NCI-H1092 treated with DMSO at 0.1 percent for 48 hours (cell line): Measurements from ENCODE around the gene PCGF3.
"Not testable (repeated sequence)": the region's sequence is repeated elsewhere in the genome, so short reads cannot be mapped to it uniquely, and the experiment has no call there.

Experiments
- DNase-seq: peaks from one replicate; lab custom pipeline; 2025; lab: John Stamatoyannopoulos, UW

PCGF3 gene

DNA sequence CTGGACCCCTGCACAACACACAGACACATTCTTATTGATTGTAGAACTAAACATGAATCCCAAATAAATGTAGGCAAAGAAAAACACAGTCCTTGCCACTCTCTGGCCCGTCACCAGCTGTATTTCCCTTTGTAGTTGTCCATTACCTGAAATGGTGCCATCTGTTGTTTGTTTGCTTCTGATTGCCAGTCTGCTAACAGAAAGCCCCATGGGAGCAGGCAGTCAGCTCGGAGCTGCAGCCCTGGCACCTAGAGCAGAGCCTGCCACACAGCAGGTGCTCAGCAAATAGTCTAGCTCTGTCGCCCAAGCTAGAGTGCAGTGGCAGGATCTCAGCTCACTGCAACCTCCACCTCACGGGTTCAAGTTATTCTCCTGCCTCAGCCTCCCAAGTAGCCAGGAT, 91.4 kb downstream of the PCGF3 start:
- peak; percentile 90 for DNase-seq

DNA sequence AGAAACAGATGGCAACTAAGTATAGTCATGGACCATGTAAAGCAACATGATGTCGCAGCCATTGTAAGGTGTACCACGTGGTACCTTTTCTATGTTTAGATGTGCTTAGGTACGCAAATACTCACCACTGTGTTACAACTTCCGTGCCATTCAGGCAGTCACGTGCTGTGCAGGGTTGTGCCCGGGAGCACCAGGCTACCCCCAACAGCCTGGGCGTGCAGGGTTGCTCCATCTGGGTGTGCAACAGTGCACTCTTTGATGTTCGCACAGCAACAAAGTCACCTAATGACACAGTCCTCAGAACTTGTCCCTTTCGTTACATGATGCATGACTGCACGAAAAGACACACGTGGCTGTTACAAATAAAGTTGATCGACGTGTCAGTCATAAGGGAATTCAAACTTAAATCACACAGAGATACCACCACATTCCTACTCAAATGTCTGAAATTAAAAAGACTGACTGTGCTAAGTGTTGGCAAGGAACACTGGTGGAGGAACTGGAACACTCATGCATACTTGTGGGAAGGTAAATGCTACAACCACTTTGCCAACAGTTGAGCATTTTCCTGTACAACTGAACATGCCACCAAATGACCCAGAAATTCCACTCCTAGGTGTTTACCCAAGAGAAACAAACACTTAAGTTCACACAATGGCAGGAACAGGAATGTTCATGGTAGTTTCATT, 95.9 kb downstream of the PCGF3 start:
- DNase-seq = no peak

DNA sequence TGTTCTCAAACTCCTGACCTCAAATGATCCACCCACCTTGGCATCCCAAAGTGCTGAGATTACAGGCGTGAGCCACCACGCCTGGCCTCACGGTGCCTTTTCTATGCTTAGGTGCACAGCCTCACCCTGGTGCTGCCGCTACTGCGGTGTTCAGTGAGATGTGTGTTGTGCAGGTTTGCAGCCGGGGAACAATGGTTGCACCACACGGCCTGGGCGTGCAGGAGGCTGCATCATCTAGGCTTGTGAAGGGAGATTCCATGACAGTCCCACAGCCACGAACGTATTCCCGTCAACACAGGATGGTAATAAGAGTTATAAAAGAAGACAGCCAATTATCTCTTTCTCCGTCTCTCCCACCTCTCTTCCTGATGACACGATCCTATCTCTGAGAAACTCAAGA, 98.3 kb downstream of the PCGF3 start:
- no peak for DNase-seq

DNA sequence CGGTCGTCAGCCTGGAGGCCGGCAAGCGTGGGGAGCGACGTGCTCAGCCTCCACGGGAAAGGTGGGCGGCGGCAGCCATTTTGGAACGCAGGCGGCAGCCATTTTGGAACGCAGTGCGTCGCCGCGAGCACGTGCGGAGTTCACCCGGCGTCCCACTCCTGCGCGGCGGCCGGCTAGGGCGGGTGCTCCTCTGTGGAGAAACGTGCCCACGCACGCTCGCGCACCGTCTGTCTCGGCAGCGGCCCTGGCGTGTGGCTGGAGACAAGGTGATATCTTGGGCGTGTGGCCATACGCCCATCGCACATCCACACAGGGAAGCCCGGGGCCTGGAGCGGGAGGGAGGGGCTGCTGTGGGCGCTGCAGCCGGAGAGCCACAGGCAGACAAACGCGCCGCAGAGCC, 99.2 kb downstream of the PCGF3 start:
- DNase-seq = no peak

DNA sequence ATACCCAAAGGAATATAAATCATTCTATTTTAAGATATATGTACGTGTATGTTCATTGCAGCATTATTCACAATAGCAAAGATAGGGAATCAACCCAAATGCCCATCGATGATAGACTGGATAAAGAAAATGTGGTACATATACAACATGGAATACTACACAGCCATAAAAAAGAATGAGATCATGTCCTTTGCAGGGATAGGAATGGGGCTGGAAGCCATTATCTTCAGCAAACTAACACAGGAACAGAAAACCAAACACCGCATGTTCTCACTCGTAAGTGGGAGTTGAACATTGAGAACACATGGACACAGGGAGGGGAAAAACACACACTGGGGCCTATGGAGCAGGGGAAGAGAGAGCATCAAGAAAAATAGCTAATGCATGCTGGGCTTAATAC, 101.3 kb downstream of the PCGF3 start:
- not testable (repeated sequence) for DNase-seq

DNA sequence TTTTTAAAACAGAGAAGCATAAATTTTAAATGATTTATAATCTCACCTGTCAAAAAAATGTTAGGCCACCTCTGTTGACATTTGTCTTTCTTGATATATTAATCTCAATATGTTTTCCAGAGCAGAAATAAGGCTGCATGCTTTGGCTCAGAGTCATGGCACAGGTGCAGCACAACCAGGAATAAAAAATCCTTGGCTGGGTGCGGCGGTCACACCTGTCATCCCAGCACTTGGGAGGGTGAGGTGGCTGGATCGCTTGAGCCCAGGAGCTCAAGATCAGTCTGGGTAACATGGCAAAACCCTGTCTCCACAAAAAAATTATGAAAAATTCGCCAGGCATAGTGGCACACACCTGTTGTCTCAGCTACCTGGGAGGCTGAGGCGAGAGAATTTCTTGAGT, 102.2 kb downstream of the PCGF3 start:
- DNase-seq = no peak

DNA sequence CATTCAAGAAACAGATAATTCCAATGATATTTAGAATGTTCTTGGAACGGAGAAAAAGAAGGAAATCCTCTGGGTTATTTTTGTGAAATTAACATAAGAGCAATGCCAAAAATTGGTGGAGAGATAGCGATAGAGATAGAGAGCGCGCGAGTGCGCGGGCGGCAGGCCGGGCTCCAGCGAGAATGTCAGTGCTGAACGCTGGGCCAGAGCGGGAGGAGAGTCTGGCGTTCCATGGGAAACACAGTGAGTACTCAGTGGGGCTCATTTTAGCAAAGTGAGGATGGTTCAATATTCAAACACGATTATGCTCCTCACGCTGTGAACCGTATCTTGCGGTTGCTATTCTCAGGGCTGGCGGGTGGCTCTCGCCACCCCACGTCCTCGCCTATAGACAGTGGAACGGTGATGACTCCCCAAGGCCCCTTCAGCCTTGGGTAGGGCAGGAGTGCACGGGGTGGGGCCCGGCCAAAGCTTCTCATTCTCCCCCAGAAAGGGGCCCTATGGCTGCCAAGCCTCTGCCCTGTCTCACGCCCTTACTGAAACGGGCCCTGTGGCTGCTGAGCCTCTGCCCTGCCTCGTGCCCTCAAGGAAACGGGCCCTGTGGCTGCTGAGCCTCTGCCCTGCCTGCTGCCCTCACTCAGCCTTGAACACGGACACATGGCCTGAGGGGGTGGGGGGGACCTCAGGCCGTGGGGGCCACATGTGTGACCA, 103.4 kb downstream of the PCGF3 start:
- DNase-seq = no peak

DNA sequence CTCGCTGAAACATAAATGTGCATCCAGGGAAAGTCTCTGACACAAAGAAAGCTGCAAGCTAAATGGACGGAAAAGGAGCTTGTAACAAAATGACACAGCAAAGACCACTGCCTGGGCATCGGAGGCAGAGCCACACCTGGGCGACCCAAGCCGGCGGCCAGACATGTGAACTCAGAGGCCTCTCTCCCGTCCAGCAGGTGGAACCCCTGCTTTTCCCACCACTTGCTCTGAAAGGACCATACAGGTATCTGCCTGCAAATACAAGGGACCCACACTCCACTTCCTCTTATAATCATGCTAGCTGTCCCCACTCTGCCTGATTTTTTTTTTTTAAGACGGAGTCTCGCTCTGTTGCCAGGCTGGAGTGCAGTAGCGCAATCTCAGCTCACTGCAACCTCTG, 108.3 kb downstream of the PCGF3 start:
- no peak for DNase-seq

DNA sequence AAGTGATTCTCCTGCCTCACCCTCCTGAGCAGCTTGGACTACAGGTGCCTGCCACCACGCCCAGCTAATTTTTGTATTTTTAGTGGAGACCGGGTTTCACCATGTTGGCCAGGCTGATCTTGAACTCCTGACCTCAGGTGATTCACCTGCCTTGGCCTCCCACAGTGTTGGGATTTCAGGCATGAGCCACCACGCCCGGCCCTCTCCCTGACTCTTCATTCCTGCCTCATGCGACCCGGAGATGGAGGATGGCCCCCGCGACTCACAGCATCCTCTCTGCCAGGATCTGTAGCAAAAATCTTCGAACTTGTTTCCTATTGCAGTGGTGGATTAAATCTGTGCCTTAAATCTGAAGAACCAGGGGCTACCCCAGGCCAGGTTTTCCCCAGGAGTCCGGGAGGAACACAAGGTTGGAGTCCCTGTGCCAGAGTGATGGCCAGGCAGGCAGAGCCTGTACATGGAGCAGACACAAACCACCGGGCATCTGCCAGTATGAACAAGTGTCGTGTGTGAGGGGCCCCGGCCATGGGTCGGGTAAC, 108.7 kb downstream of the PCGF3 start:
- DNase-seq = no peak

DNA sequence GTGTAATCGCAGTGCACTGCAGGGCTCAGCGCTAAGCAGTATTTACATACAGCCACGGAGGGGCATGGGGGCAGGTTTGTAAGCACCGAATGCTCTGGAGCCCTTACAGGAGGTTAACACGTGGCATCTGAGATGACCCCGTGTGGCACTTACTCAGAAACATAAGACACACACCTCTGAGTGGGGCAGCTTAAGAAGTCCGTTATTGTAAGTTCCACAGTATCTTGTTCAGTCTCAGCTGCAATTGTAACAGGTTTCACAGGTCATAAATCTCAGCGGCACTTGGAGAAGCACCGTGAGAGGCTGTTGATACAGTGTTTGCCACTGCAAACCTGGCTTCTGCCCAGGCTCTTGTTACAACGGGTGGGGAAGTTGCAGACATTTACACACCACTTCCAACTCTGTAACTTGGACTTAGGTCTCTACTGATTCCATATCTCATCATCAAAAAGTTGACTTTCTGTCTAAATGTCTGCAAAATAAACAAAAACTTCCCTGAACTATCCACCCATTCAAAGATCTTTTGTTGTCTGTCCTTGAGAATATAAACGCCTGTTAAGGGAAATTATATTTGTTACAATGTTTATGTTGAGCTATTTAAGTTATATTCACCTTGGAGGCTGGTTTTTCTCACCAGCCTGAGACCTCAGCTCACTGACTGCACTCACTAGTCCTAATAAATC, 110.0 kb downstream of the PCGF3 start:
- peak; percentile 55 for DNase-seq

DNA sequence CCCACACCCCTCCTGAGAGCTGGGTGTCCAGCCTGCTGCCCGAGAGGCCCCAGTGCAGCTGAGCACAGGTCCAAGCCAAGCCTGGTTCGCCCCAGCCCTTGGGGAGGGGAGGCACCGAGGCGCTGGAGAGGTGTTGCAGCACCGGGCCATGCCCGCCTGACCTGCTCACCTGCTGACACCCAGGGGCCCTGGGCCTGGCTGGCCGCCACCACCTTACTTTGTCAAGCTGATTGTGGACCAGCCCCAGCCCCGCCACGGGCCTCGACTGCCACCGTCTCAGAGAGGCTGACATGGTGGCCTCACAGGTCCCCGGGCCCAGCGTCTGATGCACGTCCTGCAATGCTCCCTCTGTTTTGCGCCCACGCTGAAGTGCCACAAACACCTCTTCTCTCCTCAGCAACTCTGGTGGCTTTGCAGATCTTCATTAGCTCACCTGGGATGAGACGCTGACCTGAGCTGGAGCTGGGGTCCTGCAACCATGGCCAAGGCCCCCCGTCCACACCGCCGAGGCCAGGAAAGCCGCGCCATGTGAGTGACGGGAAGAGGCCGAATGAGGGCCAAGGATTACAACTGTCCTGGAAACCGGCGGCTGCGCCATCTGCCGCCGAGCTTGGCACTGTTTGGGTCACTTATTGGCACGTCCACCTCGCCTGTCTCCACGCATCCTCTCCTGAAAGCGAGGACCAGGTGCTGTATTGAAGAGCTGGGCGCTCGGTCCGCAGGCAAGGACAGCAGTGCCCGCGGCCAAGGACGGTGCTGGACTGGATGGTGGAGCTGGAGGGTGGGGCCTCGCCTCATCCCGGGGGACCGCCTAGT, 112.7 kb downstream of the PCGF3 start:
- no peak for DNase-seq

DNA sequence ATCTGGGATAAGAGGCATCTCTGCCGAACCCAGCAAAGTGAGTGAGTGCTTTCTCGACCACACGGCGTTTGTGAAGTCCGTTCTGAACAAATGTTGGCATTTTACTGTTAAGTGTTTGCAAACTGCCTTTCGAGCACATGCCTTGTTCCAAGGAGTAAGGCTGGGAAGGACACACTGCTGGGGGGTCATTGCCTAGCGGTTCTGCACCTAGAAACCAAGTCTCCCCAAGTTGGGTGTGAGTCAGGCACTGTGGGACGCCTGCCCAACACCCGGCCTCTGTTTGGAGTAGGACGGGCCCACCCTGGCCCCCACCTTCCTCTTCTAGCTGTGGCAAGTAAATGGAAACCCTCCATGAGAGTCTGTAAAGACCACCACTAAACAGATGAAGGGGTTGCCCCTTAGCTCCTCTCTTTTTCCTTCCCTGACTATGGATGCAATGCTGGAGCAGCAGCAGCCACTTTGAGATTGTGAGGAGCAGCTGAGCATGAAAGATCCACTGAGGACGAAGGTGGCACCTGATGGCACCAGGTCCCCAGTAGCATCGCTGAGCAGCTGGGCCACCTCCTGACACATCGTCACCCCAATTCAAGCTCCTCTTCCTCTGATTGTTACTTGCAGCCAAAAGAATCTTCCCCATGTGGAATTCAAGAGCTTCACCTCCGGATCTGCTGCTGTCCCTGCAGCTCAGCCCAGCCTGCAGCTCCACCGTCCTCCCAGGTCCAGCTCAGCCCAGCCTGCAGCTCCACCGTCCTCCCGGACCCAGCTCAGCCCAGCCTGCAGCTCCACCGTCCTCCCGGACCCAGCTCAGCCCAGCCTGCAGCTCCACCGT, 114.0 kb downstream of the PCGF3 start:
- no peak for DNase-seq
